ENCODE measurements around the gene PRODH. TPM values are rescaled to one million over a fixed set of nuclear protein-coding genes. Genes with fewer than 3 reads are reported as not detected.
"Not testable (repeated sequence)": the region's sequence is repeated elsewhere in the genome, so short reads cannot be mapped to it uniquely, and the experiment has no call there.

PRODH gene
- total and polyA plus RNA-seq, 10 donors = 0.55 to 4.0 (median 0.70) TPM; not detected in 3

DNA sequence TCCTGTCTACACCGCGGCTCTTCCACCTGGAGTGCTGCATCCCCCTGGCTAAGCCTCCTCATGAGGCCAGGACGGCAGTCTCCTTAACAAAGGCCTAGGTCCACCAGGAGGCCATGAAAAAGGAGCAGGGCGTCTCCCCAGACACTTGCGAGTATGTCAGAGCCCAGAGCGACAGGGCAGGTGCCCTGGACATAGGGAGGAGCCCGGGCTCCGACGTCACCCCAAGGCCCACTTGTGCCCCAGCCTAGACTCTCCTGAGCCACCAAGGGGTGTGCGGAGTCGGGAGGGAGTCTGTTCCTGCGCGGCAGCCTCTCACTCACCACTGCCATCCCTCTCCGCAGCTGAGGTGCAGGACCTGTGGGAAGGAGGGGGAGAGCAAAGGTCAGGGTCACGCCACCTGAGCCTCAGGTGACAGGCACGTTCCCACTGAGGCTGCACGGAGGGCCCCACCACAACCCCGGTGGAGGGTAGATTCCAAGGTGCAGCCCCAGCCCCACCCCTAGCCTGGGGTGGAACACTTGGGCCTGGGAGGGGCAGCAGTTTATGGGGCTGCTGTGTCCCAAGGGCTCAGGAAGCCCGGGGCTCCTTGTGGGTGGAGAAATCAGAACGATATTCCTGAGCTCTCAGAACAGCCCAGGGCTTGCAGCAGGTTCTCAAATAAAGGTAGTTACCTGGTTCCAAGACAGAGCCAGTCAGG, 10.6 kb downstream of the PRODH start:
- intact Hi-C loops (cut with DNase I; ENCODE audit: low total_unique reads) = no loop called here
- H3K27ac ChIP-seq = no peak overlapping the region
- H3K4me1 ChIP-seq = no peaks in the 10 kb centered on the region
- no peaks in the 10 kb centered on the region for H3K9me3 ChIP-seq
- no peak overlapping the region for H3K4me3 ChIP-seq
- H3K36me3 ChIP-seq = no peaks in the 10 kb centered on the region
- WGBS, 5 donors = no CpG with 5 or more reads among the region's 20 CpGs
- TF ChIP-seq POLR2AphosphoS5 (IDR thresholded peaks at IDR 0.05) = no peak
- no peak for TF ChIP-seq CTCF (IDR thresholded peaks at IDR 0.05 in 8 of 11, conservative IDR thresholded peaks at IDR 0.05 in 3 of 11)
- TF ChIP-seq POLR2A (IDR thresholded peaks at IDR 0.05) = no peak
- no peaks in the 10 kb centered on the region for H3K27me3 ChIP-seq (replicated peaks in 1 of 7)
- DNase-seq = no peak

- not testable (repeated sequence) for DNase-seq
Measured at GRCh38 chr22:18920257-18920902, 15.7 kb downstream of the PRODH start.

DNA sequence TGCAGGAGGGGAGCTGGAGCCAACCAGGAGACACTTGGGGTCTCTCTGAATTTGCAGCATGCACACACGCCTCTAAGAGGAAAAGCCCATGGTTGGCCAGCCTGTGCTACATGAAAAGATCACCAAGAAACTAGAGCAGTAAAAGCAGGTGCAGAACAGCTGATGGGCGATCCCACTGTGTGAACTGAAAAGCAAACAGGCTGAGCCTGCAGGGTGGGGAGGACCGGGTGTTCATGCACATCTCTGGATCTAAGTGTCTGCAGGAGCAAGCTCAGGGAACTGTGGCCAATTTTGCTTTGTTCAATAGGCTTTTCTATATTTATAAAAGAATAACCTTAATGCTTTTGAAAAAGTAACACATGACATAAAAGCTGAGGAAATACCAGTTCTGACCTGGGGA, 18.3 kb downstream of the PRODH start:
- H3K27ac ChIP-seq; DNase-seq; H3K36me3 ChIP-seq; H3K27me3 ChIP-seq (replicated peaks in 1 of 7); H3K9me3 ChIP-seq; intact Hi-C loops (cut with DNase I; ENCODE audit: low total_unique reads); H3K4me1 ChIP-seq; H3K4me3 ChIP-seq: not testable (repeated sequence)
- WGBS, 5 donors = 65 to 100% (median 87%) methylated on average over 1 to 2 of the region's 3 CpGs; no CpG with 5 or more reads in 2 of the 5 donors

More at GRCh38 chr22:18920257-18920902, 15.7 kb downstream of the PRODH start:
- WGBS, 5 donors = no CpG with 5 or more reads among the region's 12 CpGs
- H3K27me3 ChIP-seq (replicated peaks in 1 of 7); H3K4me1 ChIP-seq; H3K36me3 ChIP-seq; H3K9me3 ChIP-seq; intact Hi-C loops (cut with DNase I; ENCODE audit: low total_unique reads); H3K4me3 ChIP-seq; H3K27ac ChIP-seq: not testable (repeated sequence)

GRCh38 chr22:18915550-18915949, 20.5 kb downstream of the PRODH start:
- H3K27ac ChIP-seq; H3K4me3 ChIP-seq; DNase-seq; H3K27me3 ChIP-seq (replicated peaks in 1 of 7); H3K9me3 ChIP-seq; H3K4me1 ChIP-seq; H3K36me3 ChIP-seq; intact Hi-C loops (cut with DNase I; ENCODE audit: low total_unique reads): not testable (repeated sequence)
- no CpG with 5 or more reads among the region's 9 CpGs for WGBS, 5 donors

GRCh38 chr22:18914558-18914957, 21.5 kb downstream of the PRODH start:
- intact Hi-C loops (cut with DNase I; ENCODE audit: low total_unique reads); H3K4me1 ChIP-seq; H3K4me3 ChIP-seq; H3K9me3 ChIP-seq; H3K27me3 ChIP-seq (replicated peaks in 1 of 7); H3K27ac ChIP-seq; H3K36me3 ChIP-seq; DNase-seq: not testable (repeated sequence)
- WGBS, 5 donors = no CpG with 5 or more reads among the region's 10 CpGs

- DNase-seq; H3K4me1 ChIP-seq; H3K27me3 ChIP-seq (replicated peaks in 1 of 7); H3K9me3 ChIP-seq; H3K27ac ChIP-seq; H3K36me3 ChIP-seq; intact Hi-C loops (cut with DNase I; ENCODE audit: low total_unique reads); H3K4me3 ChIP-seq: not testable (repeated sequence)
- no CpG with 5 or more reads among the region's 10 CpGs for WGBS, 5 donors
Measured at GRCh38 chr22:18912264-18912946, 23.7 kb downstream of the PRODH start.

DNA sequence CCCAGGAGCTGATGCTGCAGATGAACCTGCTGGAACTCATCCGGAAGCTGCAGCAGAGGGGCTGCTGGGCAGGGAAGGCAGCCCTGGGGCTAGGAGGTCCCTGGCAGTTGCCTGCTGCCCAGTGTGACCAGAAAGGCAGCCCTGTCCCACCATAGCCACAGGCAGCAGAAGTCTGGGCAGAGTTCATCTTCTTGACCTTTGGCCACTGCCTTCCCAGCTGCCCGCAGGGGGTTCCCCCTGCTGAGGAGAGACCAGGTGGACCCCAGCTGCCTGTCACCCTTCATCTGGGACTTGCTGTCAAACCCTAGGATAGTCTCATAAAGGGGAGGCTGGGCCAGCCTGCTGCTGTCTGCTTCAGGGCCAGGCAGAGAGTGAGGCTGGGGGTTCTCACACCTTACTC, 24.6 kb downstream of the PRODH start:
- H3K27me3 ChIP-seq (replicated peaks in 1 of 7); DNase-seq; H3K4me3 ChIP-seq; H3K4me1 ChIP-seq; intact Hi-C loops (cut with DNase I; ENCODE audit: low total_unique reads); H3K27ac ChIP-seq; H3K36me3 ChIP-seq; H3K9me3 ChIP-seq: not testable (repeated sequence)
- no CpG with 5 or more reads among the region's 2 CpGs for WGBS, 5 donors

Data from spleen (tissue), 11 donors.